HepG2 (cell line): ENCODE data around the gene LHFPL2. TPM values are rescaled to one million over a fixed set of nuclear protein-coding genes. Genes with fewer than 3 reads are reported as not detected.

ENCODE experiments used
- ATAC-seq: fragments of 200-7000 bp; cut with Tn5 transposase; 3 replicates; pipeline ENCODE4 v1.9.1; 2020; ENCODE audit warnings: mild to moderate bottlenecking, moderate library complexity
- BruUV-seq: library from RNA; stranded (reverse); fragments of 400-500 nt; replicated peaks from 2 replicates; lab custom pipeline; 2021; lab: Mats Ljungman, UMichigan
- CTCF ChIA-PET: fragments of 300-600 bp; formaldehyde crosslinking; extraction: SDS; loops from one replicate; lab custom pipeline; 2021; ENCODE audit warnings: low total read pairs, inconsistent platforms, low intra/inter-chr PET ratio; lab: Yijun Ruan, JAX
- POLR2A ChIA-PET: fragments of 350-600 bp; sonication (Branson Sonifier 250); formaldehyde crosslinking; loops from one replicate; lab custom pipeline; 2020; ENCODE audit warnings: antibody characterized with exemption, inconsistent platforms; lab: Yijun Ruan, JAX
- DNase-seq: peaks from one replicate; pipeline ENCODE4 v3.0.0-alpha.2; 2015; ENCODE audit warnings: low spot score
- FAIRE-seq: peaks from 3 replicates; lab custom pipeline; 2011; peaks lifted over from hg19 to GRCh38; lab: Jason Lieb, UNC
- H2AFZ ChIP-seq: one replicate; pipeline ENCODE4 v1.6.1; 2011; ENCODE audit warnings: low read length, inconsistent platforms
- H3K27ac ChIP-seq: fragments of 300-600 bp; 3 replicates; pipeline ENCODE4 v1.8.0; 2011; ENCODE audit warnings: mixed run types, mild to moderate bottlenecking, mixed read lengths, low read length, inconsistent platforms; ENCODE audit not compliant: insufficient read depth; ENCODE audit errors: extremely low read length
- H3K27me3 ChIP-seq, 2 experiments: fragments of 200-600 bp in 1 of 2; 2 replicates in 1 of 2; 3 replicates in 1 of 2; pipeline versions ENCODE4 v1.6.0 to v1.8.0; 2011; ENCODE audit warnings: low read length in 2 of 2, mild to moderate bottlenecking in 2 of 2, moderate library complexity in 2 of 2, inconsistent platforms in 1 of 2; ENCODE audit not compliant: insufficient read depth in 2 of 2, control insufficient read depth in 1 of 2
- H3K36me3 ChIP-seq, 2 experiments: fragments of 200-600 bp in 1 of 2; replicated peaks in 1 of 2; 2 replicates in 1 of 2; 3 replicates in 1 of 2; pipeline versions ENCODE4 v1.5.1 to v1.8.0; 2011; ENCODE audit warnings: low read length in 2 of 2, inconsistent platforms in 1 of 2; ENCODE audit not compliant: insufficient read depth in 2 of 2, control insufficient read depth in 1 of 2
- H3K4me1 ChIP-seq: 2 replicates; pipeline ENCODE4 v1.5.1; 2012; ENCODE audit warnings: low read length, inconsistent platforms; ENCODE audit not compliant: insufficient read depth
- H3K4me2 ChIP-seq: 2 replicates; pipeline ENCODE4 v1.6.0; 2011; ENCODE audit warnings: low read depth, low read length, inconsistent platforms
- H3K4me3 ChIP-seq, 3 experiments: fragments of 200-600 bp in 1 of 3; sonication (generic), shearing (Covaris generic) in 1 of 3; replicated peaks in 1 of 3; 2 replicates each; pipeline ENCODE4 v1.5.1; 2011 to 2016; ENCODE audit warnings: low read length in 3 of 3, inconsistent platforms in 2 of 3, low read depth in 2 of 3, mild to moderate bottlenecking in 2 of 3, control low read depth in 1 of 3, mixed read lengths in 1 of 3; ENCODE audit not compliant: insufficient read depth in 1 of 3
- H3K79me2 ChIP-seq: one replicate; pipeline ENCODE4 v1.6.1; 2011; ENCODE audit warnings: low read length, inconsistent platforms; ENCODE audit not compliant: insufficient read depth
- H3K9ac ChIP-seq: 2 replicates; pipeline ENCODE4 v1.6.0; 2011; ENCODE audit warnings: mild to moderate bottlenecking, low read depth, low read length, inconsistent platforms; ENCODE audit not compliant: insufficient read depth
- H3K9me3 ChIP-seq: 2 replicates; pipeline ENCODE4 v1.5.1; 2012; ENCODE audit warnings: mild to moderate bottlenecking, low read length
- H4K20me1 ChIP-seq: 2 replicates; pipeline ENCODE4 v1.6.0; 2011; ENCODE audit warnings: inconsistent platforms, mild to moderate bottlenecking, low read length, moderate library complexity; ENCODE audit not compliant: insufficient read depth
- FOXJ3 ChIP-seq: sonication (generic); formaldehyde crosslinking; IDR thresholded peaks from 2 replicates; pipeline ENCODE4 v1.4.0; 2020; ENCODE audit warnings: missing genetic modification reagents, mild to moderate bottlenecking, borderline replicate concordance
- FOXP1 ChIP-seq, 2 experiments: fragments of 450-650 bp in 1 of 2; IDR thresholded peaks; 2 replicates each; pipeline ENCODE4 v1.6.1; 2017 to 2018; ENCODE audit warnings: antibody characterized with exemption in 1 of 2
- PHF20 ChIP-seq: sonication (generic); formaldehyde crosslinking; IDR thresholded peaks from 2 replicates; pipeline ENCODE4 v1.5.0; 2020; ENCODE audit warnings: mild to moderate bottlenecking, missing genetic modification reagents
- ZFP37 ChIP-seq: sonication (generic); formaldehyde crosslinking; IDR thresholded peaks from 2 replicates; pipeline ENCODE4 v1.4.0; 2020; ENCODE audit warnings: missing genetic modification reagents, borderline replicate concordance
- ZNF17 ChIP-seq: sonication (generic); formaldehyde crosslinking; IDR thresholded peaks from 2 replicates; pipeline ENCODE4 v1.5.0; 2020; ENCODE audit warnings: mild to moderate bottlenecking, missing genetic modification reagents
- ZNF329 ChIP-seq: sonication (generic); formaldehyde crosslinking; IDR thresholded peaks from 2 replicates; pipeline ENCODE4 v1.9.0; 2021; ENCODE audit warnings: low read depth, mild to moderate bottlenecking, missing genetic modification reagents
- ZNF350 ChIP-seq: sonication (generic); formaldehyde crosslinking; IDR thresholded peaks from 2 replicates; pipeline ENCODE4 v1.4.0; 2020; ENCODE audit warnings: mild to moderate bottlenecking, low read depth, missing genetic modification reagents, borderline replicate concordance
- ZNF382 ChIP-seq: sonication (generic); formaldehyde crosslinking; IDR thresholded peaks from 2 replicates; pipeline ENCODE4 v1.5.0; 2020; ENCODE audit warnings: missing genetic modification reagents, mild to moderate bottlenecking, borderline replicate concordance
- ZNF441 ChIP-seq: sonication (generic); formaldehyde crosslinking; IDR thresholded peaks from 2 replicates; pipeline ENCODE4 v1.7.0; 2021; ENCODE audit warnings: missing genetic modification reagents, borderline replicate concordance
- ZNF547 ChIP-seq: sonication (generic); formaldehyde crosslinking; IDR thresholded peaks from 2 replicates; pipeline ENCODE4 v1.5.1; 2020; ENCODE audit warnings: mild to moderate bottlenecking, missing genetic modification reagents
- ZNF674 ChIP-seq: sonication (generic); formaldehyde crosslinking; IDR thresholded peaks from 2 replicates; pipeline ENCODE4 v1.5.0; 2020; ENCODE audit warnings: low read depth, mild to moderate bottlenecking, missing genetic modification reagents
- WGBS: methylation state at CpG from one replicate; pipeline ENCODE4 v1.1.6; 2017; ENCODE audit warnings: low lambda C conversion rate; 5-methylcytosine and 5-hydroxymethylcytosine counted together
- in situ Hi-C: cut with HindIII; loops from 2 replicates; pipeline ENCODE4 v1.10.0; 2017; ENCODE audit warnings: low pct_unique_long_range_greater_than_20kb; ENCODE audit not compliant: extremely low pct_ligation_motif_present
- intact Hi-C: fragments of 100-400 bp; cut with micrococcal nuclease; formaldehyde crosslinking; loops from one replicate; pipeline ENCODE4 v1.10.0; 2022; ENCODE audit not compliant: unreplicated experiment
- polyA plus RNA-seq, 8 experiments: library from polyadenylated mRNA; depleted of rRNA in 3 of 8; stranded (reverse) in 7 of 8; unstranded in 1 of 8; fragments of >200 nt; fragmentation: Illumina TruSeq in 4 of 8; extraction: Trizol in 4 of 8; gene quantifications; 2 replicates each; pipeline versions ENCODE4 v1.2.1 to v1.2.3, GENCODE V29; 2011 to 2016; ENCODE audit warnings: low read depth in 4 of 8, missing spikeins in 1 of 8, mixed read lengths in 1 of 8; ENCODE audit not compliant: insufficient read depth in 1 of 8
- total RNA-seq, 5 experiments: library from RNA; depleted of rRNA; stranded (reverse); fragments of >200 nt; fragmentation: Illumina TruSeq; extraction: Trizol; gene quantifications; 2 replicates each; pipeline ENCODE4 v1.2.3, GENCODE V29; 2016; ENCODE audit warnings: low read depth in 1 of 5
- TF ChIP-seq, protein P1 (sequence below): sonication (generic); formaldehyde crosslinking; IDR thresholded peaks from 2 replicates; pipeline ENCODE4 v1.5.1; 2020; ENCODE audit warnings: mild to moderate bottlenecking, missing genetic modification reagents
- TF ChIP-seq, protein P2 (sequence below): sonication (generic); formaldehyde crosslinking; IDR thresholded peaks from 2 replicates; pipeline ENCODE4 v1.8.1; 2023; ENCODE audit warnings: mild to moderate bottlenecking, missing genetic modification reagents
- TF ChIP-seq, protein P3 (sequence below): sonication (generic); formaldehyde crosslinking; IDR thresholded peaks from 2 replicates; pipeline ENCODE4 v1.8.1; 2022; ENCODE audit warnings: low read depth, mild to moderate bottlenecking, missing genetic modification reagents
- TF ChIP-seq, protein P4 (sequence below): sonication (generic); formaldehyde crosslinking; IDR thresholded peaks from 2 replicates; pipeline ENCODE4 v1.4.0; 2020; ENCODE audit warnings: missing genetic modification reagents, low read depth, mild to moderate bottlenecking, borderline replicate concordance

Gene LHFPL2
- total and polyA plus RNA-seq, 2 of the 13 experiments (the other 11 are each of a cell fraction or from before 2014, with no cell fraction given), result 6.0 to 20.0 TPM

DNA sequence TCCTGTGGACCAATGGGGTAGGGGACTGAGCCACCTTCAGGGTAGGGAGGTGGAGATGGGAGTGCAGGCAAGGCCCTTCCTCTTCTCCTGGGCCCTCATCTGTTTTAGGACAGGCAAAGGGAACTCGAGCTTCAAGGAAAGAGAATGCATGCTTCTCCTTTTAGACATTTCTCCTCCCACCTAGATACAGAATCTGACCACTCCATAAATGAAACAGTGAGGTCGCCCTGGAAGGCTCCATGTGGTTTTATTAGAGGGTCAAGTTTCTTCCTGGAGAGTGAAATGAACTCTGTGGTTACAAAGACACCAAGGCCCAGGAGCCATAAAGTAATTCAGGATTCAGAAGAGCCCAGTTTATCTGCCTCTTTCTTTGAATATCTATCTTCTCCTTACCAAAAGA is 14.9 kb downstream of the LHFPL2 start (continued):
- TF ChIP-seq, protein P1, sequence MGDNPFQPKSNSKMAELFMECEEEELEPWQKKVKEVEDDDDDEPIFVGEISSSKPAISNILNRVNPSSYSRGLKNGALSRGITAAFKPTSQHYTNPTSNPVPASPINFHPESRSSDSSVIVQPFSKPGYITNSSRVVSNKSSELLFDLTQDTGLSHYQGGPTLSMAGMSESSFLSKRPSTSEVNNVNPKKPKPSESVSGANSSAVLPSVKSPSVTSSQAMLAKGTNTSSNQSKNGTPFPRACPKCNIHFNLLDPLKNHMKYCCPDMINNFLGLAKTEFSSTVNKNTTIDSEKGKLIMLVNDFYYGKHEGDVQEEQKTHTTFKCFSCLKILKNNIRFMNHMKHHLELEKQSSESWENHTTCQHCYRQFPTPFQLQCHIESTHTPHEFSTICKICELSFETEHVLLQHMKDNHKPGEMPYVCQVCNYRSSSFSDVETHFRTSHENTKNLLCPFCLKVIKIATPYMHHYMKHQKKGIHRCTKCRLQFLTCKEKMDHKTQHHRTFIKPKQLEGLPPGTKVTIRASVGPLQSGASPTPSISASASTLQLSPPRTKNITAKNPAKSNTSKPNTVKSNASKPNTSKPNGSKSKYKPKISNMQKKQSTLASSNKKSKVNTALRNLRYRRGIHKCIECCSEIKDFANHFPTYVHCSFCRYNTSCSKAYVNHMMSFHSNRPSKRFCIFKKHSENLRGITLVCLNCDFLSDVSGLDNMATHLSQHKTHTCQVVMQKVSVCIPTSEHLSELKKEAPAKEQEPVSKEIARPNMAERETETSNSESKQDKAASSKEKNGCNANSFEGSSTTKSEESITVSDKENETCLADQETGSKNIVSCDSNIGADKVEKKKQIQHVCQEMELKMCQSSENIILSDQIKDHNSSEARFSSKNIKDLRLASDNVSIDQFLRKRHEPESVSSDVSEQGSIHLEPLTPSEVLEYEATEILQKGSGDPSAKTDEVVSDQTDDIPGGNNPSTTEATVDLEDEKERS, result no peak
- no peak for TF ChIP-seq ZFP37
- TF ChIP-seq, all 625 proteins: peak for 0

DNA sequence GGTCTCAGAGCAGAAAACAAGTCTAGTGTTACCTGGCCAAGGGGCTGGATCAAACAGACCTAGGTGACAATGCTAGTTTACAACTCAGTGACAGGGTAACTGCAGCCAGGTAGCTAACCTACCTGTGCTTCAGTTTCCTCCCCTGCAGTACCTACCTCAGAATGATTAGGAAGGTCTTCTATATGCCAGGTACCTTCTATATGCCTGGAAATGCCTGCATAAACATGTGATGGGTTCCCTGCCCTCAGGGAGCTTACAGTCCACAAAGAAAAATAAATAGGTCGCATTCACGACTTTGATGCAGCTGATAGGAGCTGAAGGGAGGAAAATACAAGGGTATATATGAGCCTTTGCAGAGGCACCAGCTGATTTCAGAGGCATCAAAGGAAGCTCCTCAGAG is 16.1 kb downstream of the LHFPL2 start:
- no TSS peak for BruUV-seq
- in situ Hi-C loops (no loop called here), intact Hi-C loops (no loop called here)
- WGBS, result 93% methylated on average over 2 of the region's 2 CpGs
- H3K4me3 ChIP-seq, result no peak overlapping the region
- FAIRE-seq, result no peak
- H3K79me2 ChIP-seq, result peaks cover 46% of the 10 kb centered on the region
- H2AFZ ChIP-seq, result no peak overlapping the region
- ATAC-seq, result no peak
- no peaks in the 10 kb centered on the region for H3K9me3 ChIP-seq
- no peak overlapping the region for H3K4me2 ChIP-seq
- CTCF ChIA-PET, result no interaction called here
- H3K27me3 ChIP-seq, result no peaks in the 10 kb centered on the region
- POLR2A ChIA-PET, result no interaction called here
- no peak for DNase-seq
- H3K4me1 ChIP-seq, result 0 out of 2 replicates have a peak, but pooled peaks cover 16% of the 10 kb centered on the region
- H3K9ac ChIP-seq, result no peak overlapping the region
- H3K36me3 ChIP-seq, result peaks cover 19 to 61% of the 10 kb centered on the region in 2 experiments
- no peak overlapping the region for H3K27ac ChIP-seq
- no peaks in the 10 kb centered on the region for H4K20me1 ChIP-seq
- TF ChIP-seq PHF20 (CRISPR knock-in tag) (no peak), ZNF674 (CRISPR knock-in tag) (no peak), ZNF350 (CRISPR knock-in tag) (no peak), ZNF17 (CRISPR knock-in tag) (no peak), ZNF329 (CRISPR knock-in tag) (no peak), ZNF547 (CRISPR knock-in tag) (no peak), ZNF382 (CRISPR knock-in tag) (no peak), ZNF441 (CRISPR knock-in tag) (no peak), FOXJ3 (CRISPR knock-in tag) (no peak), FOXP1 (IDR thresholded peaks at IDR 0.05) (no peak), FOXP1 (CRISPR knock-in tag; IDR thresholded peaks at IDR 0.05) (no peak)
- TF ChIP-seq, protein P2, sequence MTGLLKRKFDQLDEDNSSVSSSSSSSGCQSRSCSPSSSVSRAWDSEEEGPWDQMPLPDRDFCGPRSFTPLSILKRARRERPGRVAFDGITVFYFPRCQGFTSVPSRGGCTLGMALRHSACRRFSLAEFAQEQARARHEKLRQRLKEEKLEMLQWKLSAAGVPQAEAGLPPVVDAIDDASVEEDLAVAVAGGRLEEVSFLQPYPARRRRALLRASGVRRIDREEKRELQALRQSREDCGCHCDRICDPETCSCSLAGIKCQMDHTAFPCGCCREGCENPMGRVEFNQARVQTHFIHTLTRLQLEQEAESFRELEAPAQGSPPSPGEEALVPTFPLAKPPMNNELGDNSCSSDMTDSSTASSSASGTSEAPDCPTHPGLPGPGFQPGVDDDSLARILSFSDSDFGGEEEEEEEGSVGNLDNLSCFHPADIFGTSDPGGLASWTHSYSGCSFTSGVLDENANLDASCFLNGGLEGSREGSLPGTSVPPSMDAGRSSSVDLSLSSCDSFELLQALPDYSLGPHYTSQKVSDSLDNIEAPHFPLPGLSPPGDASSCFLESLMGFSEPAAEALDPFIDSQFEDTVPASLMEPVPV (CRISPR knock-in tag), result no peak
- TF ChIP-seq, protein P3, sequence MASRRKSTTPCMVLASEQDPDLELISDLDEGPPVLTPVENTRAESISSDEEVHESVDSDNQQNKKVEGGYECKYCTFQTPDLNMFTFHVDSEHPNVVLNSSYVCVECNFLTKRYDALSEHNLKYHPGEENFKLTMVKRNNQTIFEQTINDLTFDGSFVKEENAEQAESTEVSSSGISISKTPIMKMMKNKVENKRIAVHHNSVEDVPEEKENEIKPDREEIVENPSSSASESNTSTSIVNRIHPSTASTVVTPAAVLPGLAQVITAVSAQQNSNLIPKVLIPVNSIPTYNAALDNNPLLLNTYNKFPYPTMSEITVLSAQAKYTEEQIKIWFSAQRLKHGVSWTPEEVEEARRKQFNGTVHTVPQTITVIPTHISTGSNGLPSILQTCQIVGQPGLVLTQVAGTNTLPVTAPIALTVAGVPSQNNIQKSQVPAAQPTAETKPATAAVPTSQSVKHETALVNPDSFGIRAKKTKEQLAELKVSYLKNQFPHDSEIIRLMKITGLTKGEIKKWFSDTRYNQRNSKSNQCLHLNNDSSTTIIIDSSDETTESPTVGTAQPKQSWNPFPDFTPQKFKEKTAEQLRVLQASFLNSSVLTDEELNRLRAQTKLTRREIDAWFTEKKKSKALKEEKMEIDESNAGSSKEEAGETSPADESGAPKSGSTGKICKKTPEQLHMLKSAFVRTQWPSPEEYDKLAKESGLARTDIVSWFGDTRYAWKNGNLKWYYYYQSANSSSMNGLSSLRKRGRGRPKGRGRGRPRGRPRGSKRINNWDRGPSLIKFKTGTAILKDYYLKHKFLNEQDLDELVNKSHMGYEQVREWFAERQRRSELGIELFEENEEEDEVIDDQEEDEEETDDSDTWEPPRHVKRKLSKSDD (CRISPR knock-in tag), result no peak
- TF ChIP-seq, protein P4, sequence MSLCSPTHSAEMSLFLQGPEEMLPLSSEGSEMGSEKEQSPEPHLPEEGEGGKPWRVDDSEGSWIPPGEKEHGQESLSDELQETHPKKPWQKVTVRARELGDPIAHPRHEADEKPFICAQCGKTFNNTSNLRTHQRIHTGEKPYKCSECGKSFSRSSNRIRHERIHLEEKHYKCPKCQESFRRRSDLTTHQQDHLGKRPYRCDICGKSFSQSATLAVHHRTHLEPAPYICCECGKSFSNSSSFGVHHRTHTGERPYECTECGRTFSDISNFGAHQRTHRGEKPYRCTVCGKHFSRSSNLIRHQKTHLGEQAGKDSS (CRISPR knock-in tag), result no peak
